Activated naive CD4-positive, alpha-beta T cell treated with Interleukin-2 at 50 U/mL for 16 hours (primary cell): ENCODE results near the gene PRELID2.
"Not testable (repeated sequence)": the region's sequence is repeated elsewhere in the genome, so short reads cannot be mapped to it uniquely, and the experiment has no call there.

Experiments
- DNase-seq: peaks from one replicate; pipeline ENCODE4 v3.0.0-alpha.2; 2020

Gene PRELID2

DNA sequence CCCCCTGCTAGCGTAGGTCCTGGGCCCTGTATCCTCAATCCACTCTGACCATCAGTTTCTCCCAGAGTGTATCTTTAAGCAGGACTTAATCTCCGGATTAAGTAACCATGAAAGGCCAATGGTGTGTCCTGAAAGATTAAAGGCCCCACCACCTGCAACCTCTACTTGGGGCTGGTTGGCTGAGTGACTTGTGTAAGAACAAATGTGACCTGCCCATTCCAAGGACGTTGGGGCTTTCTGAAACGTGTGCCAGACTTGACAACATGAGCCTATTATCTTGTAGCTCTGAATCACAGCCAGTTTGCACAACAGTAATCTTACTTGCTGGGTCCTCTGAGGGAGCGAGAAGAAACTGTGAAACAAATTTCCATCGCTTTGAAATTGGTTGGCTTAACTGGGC is 3.1 kb upstream of the PRELID2 start:
- DNase-seq = no peak

DNA sequence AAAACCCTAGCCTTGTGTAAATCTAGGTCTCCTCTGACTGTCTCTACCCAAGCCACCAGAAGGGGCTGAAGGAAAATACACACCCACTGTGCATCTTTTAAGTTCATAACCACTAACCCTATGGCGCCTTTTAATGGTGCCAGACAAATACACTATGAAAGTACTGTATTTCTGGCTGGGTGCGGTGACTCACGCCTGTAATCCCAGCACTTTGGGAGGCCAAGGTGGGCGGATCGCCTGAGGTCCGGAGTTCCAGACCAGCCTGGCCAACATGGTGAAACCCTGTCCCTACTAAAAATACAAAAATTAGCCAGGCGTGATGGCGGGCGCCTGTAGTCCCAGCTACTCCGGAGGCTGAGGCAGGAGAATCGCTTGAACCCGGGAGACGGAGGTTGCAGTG is 1.1 kb upstream of the PRELID2 start:
- DNase-seq = not testable (repeated sequence)

DNA sequence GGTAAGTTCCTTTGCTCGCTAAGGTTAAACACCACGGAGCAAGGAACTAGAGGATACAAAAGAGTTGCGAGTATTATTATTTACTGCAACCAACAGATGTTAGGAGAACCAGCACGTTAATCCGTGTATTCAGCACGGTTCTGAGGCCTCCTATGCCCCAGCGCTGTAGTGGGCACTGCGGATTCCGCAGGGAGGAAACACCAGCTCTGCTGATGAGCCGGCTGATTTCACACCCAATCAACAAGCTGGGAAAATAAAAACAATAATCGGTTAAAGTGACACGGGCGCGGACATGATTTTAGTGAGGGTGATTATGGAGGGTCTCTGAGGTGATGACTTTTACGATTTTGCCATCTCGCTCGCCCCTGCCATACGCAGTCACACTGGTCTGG is 702 bp upstream of the PRELID2 start:
- DNase-seq = no peak

DNA sequence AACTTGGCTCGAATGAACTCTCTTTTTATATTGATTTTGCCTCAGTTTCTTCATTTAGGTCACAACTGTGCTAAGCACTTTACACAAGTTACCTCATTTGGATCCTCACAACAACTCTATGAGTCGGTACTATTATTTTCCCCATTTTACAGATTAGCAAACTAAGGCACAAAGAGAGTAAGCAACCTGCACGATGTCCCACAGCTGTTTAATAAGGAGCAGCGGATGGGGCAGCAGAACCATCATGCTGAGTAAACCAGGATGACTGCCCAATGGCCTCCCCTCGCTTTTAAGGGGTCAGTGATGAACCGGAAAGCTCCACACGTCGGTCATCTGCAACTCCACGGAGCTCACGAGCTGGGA is 607 bp downstream of the PRELID2 start:
- DNase-seq = no peak

DNA sequence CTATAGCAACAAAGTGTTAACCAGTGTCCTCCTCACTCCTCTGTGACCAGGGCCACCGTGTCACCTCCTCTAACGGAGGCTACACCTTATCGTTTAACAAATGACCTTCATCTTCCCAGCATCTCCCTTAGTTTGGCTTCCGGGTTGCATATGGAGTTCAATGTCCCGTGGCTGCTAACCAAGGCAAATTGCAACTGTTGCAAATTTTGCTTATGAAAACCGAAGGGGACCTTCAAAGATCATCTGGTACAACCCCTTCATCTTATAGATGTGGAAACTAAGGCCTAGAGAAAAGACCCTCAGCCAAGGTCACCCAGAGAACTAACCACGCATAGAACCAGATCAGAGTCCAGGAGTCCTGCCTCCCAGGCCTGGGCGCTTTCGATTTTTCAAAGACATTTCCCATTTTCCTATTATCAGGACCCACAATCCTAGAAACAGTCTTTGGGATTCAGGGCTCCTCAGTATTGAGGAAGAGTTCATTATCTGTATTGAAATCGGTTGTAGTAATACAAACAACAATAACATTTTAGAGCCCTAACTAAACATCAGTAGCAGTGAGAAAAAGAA is 1.4 kb downstream of the PRELID2 start:
- DNase-seq = no peak

DNA sequence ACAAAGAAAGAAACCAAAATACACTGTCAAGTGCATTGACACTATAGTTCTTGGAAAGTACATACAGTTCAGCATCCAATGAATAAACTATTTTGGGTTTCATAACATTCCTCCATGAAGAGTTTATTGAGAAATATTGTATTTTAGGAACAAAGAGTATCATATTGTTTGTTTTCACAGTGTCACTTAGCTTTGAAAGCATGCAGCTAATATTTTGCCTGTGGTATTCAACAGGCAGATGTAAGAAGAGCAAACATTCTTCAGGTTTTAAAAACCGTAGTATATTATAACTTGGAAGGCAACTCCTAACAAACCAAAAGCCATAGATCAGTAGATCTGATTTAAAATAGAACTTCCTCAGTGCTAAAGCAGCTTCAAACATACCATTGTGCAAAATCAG is 4.5 kb downstream of the PRELID2 start:
- no peak for DNase-seq

DNA sequence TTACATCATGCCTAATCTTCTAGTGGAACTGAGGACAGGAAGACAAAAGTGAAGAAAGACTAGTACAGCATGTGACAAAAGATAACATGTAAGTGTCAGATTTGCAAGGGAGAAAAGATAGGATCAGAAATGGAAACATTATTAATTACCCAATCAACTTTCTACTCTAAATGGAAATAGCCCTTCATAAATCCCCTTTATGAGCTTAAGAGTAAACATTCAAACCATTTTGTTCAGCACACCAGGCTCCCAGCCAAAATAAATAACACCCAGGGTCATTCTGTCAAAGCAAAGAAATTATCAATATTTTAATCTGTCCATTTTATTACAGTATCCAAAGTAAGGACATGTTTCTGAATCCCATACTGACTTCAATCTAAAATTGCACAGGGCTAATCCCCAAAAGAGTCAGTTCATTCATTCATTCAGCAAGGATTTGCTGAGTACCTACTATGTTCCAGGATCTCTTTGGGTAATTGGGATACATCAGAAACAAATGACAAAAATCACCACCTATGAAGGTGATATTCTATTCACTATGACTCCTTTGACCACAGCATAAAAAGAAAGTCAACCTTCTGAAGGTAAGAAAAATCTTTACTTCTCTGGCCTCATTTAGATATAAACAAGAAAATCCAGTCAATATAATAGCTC is 5.3 kb downstream of the PRELID2 start:
- no peak for DNase-seq

DNA sequence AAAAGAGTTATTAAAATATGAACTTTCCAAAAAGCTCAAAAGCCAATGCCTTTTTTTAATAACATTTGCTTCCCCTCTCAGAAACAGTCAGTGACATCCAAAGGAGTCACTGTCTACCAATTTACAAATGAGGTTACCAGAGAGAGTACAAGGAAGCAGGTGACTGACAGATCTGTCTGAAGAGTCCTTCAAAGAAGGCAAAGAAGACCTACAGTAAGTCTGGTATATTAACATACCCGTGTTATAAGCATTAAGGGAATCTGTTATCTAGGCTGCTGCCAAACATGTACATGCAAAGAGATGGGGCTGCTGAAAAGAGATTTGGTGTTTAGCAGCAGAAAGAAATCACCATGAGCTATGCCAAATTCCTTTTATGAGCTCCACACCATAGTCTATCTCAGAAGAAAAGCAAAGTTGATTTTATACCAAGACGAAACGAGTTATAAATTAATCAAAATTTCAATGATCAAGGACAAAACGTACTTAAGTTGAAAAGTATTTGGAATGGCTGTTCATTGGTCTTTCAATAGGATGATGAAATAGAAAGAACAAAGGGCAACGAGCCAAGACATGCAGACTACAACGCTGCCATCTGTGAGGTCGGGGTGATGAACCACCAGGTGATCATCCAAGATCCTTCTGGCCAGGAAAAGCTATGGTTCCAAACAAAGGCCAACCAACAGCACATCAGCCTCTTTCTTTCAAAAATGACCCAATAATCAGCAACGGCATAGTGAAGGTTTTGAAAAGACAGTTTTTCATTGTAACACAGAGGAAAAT is 8.1 kb downstream of the PRELID2 start:
- DNase-seq = no peak

DNA sequence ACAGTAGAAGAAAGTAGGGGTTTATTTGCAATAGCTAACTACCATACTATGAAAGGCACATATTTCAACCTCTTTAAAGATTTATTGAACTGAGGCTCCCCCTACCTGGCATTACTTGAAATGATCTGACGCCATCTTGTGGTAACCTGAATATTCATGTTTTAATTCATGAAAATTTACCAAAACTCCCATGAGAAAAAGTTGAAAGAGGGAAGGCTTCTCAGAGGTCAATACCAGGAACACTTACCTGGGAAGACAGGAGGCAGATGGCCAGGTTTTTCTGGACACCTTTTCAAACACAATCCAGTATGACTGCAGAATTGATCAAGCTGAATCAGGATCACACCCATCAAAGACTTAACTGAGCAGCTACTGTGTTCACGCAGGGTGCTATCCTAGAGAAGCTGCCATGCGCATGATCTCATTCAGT is 9.4 kb downstream of the PRELID2 start:
- no peak for DNase-seq

DNA sequence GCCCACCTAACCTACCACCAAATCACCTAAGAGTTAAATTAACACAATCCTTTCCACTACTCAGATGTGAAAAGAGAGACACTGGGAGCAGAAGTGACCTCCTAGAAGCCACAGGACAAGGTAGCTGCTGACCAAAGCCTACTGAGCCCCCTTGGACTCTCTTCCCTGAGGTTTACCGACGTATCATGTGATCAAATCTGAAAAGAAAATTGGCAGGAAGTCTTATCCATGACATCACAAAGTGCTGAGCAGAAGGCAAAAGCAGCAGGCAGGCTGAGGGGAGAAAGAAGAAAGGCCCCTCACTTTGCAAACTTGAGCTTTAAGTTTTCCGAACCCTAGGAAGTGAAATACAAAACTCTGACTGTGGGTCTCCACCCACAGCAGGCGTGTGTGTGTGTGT is 11.1 kb downstream of the PRELID2 start:
- DNase-seq = no peak

DNA sequence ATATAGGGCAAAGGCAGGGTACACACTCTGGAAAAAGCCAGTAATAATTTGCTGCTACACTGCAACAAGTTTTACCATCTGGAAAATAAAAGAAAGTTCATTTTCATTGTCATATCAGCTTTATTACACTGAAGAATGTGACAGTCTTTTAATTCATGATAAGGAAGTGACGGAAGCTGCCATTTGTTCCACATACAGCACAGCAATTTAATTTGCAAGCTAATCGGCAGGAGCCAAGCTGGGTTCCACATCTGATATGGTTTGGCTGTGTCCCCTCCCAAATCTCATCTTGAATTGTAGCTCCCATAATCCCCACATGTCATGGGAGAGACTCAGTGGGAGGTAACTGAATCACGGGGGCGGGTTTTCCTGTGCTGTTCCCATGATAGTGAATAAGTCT is 16.5 kb downstream of the PRELID2 start:
- DNase-seq = no peak

DNA sequence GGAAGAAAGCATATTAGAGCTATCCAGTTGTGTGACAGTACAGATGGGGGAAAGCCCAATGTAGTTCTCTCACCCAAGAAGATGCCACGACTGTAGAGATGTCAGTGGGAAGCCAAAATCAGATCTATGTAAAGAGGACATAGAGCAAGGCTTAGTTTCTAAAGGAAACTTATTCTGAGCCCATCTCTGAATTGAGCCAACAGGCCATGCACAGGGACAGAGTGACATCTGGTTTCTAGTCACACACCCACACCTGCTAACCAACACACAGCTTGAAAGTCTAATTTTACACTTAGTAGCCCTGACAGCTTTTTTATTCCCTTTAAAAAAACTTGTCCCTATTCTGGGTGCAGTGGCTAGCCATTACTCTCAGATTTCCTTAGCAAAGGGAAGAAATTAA is 22.3 kb downstream of the PRELID2 start:
- DNase-seq = no peak

DNA sequence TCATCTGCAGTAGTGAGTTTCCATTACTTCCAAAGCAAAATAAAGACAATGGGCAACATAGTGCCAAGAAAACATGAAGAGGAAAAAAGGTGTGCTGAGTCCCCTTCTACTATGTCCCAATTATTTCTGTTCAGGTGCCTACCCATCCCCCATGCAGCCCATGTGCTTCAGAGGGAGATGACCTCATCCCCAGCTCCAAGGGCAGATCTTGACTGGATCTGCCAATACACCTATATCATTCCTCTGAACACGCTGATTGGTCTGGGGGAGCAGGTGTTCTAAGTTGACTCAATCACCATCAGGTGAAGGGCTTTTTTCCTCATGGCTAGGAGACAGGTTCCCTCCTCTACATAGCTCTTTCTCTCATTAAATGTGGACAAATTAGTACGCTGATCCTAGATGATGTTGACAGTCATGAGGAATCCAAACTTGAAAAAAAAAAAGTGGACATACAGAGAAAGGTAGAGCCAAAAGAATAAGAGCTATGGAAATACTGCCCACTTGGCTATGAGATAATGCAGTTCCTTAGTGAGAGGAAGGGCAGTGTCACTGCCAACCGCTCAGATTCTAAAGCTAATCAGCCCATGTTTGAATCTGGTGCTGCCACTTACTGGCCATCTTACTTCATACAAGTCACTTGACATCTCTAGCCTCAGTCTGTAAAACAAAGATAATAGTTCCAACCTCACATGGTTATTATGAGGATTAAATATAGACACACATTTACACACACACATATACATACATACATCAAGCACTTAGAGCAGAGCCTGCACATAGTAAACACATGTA is 23.1 kb downstream of the PRELID2 start:
- no peak for DNase-seq

DNA sequence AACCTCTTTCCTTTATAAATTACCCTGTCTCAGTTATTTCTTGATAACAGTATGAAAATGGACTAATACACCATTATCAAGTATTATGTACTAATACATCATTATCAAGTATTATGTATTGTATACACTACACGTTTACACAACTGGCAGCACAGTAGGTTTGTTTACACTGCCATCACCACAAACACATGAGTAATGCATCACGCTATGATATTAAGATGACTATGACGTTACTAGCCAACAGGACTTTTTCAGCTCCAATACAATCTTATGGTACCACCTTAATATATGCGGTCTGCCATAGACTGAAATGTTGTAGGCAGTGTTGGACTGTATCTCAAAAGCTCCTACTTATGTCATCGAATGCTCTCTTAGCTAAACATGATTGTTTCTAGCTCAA is 28.2 kb downstream of the PRELID2 start:
- no peak for DNase-seq

DNA sequence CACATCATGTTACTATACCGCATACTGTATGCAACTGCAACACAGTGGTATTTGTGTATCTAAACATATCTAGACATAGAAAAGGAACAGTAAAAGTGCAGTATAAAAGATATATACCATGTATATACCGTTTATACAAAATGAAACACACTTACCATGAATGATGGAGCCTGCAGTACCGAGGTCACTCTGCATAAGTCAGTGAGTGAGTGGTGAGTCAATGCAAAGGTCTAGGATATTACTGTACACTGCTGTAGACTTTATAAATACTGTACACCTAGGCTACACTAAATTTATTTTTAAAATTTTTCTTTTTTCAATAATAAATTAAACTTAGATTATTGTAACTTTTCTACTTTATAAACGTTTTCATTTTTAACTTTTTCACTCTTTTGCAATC is 29.3 kb downstream of the PRELID2 start:
- DNase-seq = no peak

DNA sequence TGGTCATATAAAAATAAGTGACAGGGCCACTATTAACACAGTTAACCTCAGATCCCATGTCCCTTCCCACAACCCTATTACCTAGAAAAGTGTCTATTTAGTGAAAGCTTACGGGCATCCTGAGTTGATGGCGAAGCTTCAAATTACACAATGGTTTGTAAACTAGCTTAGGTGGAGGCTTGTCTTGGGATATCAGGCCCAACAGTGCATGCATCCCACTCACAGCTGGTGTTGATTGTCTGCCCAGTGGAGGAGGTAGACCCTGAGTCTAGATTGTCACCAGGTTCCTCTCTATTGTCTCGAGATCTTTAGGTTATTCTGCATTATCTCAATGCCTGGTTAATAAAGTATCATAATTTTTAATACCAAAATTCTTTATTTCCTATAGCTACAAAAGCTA is 30.4 kb downstream of the PRELID2 start:
- no peak for DNase-seq

DNA sequence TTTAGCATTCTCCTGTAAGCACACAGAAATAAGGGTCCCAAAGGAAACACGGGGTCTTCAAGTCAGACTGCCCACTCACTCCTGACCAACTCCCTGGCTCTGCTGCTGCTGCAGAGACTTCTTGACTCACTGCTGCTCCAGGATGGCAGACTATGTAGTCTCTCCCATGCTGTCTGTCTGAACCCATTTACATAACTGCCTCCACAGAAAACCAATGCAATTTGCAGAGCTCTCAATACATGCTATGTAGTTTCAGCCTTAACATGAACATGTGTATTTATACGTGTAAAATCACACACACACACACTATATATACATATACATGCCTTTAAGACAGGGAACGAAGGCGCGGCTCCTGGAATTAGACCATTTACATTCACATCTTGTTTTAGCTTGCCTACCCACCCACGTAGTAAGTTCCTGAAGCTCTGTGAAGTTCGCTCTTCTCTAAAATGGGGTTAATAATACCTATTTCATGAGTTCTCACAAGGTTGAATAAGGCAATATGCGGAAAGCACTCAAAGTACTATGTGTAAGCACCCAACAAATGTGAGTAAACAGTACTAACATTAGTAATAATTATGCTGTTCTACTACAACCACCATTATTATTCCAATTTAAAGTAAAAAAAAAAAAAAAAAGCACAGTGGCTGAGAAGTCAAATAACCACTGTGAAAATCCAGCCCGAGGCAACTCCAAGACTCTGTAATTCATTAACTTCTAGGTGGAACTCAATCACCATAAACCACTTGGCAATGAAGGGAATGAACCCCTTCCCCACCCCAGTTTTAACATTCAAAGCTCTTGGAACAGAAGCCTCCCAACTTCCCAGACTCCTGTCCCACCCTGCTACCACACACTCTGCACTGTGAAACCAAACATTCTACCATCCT is 31.8 kb downstream of the PRELID2 start:
- no peak for DNase-seq

DNA sequence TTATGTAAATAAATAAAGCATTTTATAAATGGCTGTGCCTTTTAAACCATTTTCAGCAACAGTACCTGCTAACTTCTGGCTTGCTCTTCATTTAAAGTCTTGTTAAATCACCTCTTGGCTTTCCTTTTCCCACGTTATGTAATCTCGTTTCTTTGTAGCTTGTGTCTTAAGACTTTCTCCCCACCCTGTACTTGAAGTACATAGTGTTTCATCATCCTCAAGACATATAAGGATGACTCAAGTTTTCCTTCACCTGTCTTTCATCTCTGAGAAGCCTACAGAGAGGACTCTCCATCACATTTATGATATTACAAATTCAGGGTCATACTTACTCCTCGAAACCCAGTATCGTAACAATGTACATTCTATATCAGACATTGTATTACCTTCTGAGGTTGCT is 33.9 kb downstream of the PRELID2 start:
- DNase-seq = no peak

DNA sequence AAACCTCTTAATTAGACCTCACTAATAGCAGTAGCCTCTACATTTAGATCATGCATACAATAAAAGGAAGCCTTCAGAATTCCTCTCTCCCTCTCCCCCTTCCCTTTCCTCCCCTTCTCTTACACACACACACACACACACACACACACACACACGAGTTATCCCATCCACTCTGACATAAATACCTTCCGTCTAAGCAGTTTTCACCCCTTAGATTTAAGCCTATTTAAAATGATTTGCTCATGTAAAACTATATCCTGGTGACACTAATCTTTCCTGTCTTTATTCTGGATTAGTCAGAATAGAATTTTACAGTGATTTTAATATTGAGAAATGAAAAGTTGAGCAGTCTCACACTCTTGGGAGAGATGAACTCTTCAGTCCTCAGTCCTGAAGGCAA is 35.0 kb downstream of the PRELID2 start:
- DNase-seq = no peak

DNA sequence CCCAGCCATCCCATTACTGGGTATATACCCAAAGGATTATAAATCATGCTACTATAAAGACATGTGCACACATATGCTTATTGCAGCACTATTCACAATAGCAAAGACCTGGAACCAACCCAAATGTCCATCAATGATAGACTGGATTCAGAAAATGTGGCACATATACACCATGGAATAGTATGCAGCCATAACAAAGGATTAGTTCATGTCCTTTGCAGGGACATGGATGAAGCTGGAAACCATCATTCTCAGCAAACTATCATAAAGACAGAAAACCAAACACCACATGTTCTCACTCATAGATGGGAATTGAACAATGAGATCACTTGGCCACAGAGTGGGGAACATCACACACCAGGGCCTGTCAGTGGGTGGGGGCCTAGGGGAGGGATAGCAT is 36.6 kb downstream of the PRELID2 start:
- DNase-seq = not testable (repeated sequence)

DNA sequence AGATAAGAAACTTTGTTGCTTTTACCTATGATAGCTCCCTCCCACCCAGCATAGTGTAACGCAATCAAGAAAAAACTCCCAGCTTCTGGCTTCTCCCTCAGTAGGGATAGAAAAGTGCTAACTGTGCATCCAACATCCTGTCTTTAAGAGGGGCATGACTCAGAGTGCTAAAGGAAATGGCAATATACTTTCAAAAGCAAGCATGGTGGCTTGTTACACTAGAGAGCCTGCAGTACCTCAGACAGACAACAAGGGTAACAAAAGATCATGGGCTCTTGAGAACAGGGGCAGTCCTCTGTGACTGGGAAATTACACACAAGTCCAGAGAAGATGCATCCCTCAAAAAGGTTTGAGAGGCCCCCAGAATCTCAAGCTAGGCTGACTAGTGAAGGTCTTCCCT is 37.8 kb downstream of the PRELID2 start:
- no peak for DNase-seq

DNA sequence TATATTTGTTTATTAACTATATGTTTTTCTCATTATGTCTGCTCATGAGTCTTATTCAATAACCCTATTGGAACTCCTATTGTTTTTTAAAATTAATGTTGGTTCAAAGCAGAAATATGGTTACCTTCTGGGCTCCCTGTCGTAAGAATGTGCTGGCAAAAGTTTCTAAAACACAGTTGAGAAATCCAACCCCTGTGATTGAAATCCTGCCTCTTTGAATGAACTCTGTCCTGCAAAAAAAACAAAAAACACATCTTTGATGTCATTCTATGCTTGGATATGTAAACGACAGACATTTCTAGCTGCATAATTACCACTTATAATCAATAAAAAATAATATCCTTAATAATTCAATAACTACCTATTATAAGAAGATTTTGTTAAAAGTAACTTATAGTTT is 38.8 kb downstream of the PRELID2 start:
- no peak for DNase-seq

DNA sequence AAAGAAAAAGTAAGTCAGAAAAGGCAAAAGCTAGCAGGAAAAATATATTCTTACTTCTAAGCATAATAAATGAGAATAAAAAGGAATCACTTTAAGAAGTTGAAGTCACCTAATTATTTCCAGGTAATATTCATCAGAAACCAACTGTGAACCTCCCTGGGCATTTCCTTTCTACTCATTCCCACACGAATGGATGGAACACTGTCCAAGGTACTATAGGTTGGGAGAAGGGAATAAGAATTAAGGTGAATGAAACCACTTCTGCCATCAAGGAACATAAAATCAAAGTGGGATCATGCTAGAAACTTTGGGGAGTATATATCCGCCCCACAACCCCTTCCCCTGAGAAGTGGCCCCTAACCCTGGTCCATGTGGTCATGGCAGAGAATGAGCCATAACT is 41.6 kb downstream of the PRELID2 start:
- DNase-seq = no peak
